Measurements from ENCODE around the gene KMT2D. TPM values are rescaled to one million over a fixed set of nuclear protein-coding genes. Genes with fewer than 3 reads are reported as not detected.

The KMT2D gene
- total RNA-seq, 2 experiments from 2014 or later = 41.8 to 129 TPM

DNA sequence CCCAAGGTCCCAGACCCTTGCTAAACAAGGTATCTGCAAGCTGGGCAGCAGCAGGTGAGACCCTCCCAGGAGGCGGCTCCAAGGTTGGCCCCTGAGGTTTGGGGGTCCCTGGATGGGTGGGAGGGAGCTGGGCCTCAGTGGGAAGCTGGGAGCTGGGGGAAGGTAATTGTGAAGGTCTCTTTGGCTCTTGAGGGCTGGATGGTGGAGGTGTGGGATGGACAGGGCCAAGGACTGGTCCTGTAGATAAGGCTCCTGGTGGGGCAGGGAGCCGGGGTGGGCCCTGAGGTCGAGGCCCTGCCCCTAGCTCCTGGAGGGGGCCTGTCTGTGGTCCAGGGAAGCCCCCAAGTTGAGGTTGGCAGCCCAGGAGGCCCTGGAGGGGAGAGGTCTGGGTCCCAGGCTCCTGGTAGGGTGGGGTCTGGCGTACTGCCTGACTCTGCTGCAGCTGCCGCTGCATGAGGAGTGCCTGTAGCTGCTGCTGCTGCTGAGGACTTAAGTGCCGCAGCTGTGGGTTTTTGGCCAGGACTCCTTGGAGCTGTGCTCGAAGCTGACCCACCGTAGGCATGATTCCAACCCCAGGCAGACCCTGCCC, 28.9 kb downstream of the KMT2D start:
- no peaks in the 10 kb centered on the region for H3K9me3 ChIP-seq (ENCODE audit: low read length)
- H3K27ac ChIP-seq (ENCODE audit: low read depth, low read length, poor library complexity, severe bottlenecking) = no peak overlapping the region
- ChIA-PET CTCF (ENCODE audit: unreplicated experiment) (interaction anchor here (0.9 kb wide), 1 partner anchor 11 kb away, joined by 3 read pairs; no protein-coding TSS in a partner anchor), POLR2A (no interaction called here)
- H4K20me1 ChIP-seq (ENCODE audit: insufficient read depth, low read length) = no peaks in the 10 kb centered on the region
- no peak overlapping the region for H3K4me3 ChIP-seq (ENCODE audit: low read depth, low read length, poor library complexity, severe bottlenecking)
- peaks cover 97% of the 10 kb centered on the region for H3K36me3 ChIP-seq (ENCODE audit: insufficient read depth, low read length)
- no peak overlapping the region for H2AFZ ChIP-seq (ENCODE audit: low read length)
- intact Hi-C loops (cut with micrococcal nuclease; ENCODE audit: unreplicated experiment) = no loop called here
- TF ChIP-seq, protein P1, sequence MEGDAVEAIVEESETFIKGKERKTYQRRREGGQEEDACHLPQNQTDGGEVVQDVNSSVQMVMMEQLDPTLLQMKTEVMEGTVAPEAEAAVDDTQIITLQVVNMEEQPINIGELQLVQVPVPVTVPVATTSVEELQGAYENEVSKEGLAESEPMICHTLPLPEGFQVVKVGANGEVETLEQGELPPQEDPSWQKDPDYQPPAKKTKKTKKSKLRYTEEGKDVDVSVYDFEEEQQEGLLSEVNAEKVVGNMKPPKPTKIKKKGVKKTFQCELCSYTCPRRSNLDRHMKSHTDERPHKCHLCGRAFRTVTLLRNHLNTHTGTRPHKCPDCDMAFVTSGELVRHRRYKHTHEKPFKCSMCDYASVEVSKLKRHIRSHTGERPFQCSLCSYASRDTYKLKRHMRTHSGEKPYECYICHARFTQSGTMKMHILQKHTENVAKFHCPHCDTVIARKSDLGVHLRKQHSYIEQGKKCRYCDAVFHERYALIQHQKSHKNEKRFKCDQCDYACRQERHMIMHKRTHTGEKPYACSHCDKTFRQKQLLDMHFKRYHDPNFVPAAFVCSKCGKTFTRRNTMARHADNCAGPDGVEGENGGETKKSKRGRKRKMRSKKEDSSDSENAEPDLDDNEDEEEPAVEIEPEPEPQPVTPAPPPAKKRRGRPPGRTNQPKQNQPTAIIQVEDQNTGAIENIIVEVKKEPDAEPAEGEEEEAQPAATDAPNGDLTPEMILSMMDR (conservative IDR thresholded peaks at IDR 0.05; ENCODE audit: low read length) = no peak
- TF ChIP-seq EZH2phosphoT487 (IDR thresholded peaks at IDR 0.05; ENCODE audit: borderline replicate concordance, low read depth, low read length) = no peak
- no peaks in the 10 kb centered on the region for H3K4me1 ChIP-seq (ENCODE audit: insufficient read depth, low read length, poor library complexity, severe bottlenecking)
- H3K79me2 ChIP-seq (ENCODE audit: insufficient read depth, low read depth, low read length) = no peaks in the 10 kb centered on the region
- no TSS peak for BruUV-seq (replicated peaks)
- no peak for DNase-seq (ENCODE audit: low spot score)
- no peak overlapping the region for H3K4me2 ChIP-seq (ENCODE audit: low read length)
- no peaks in the 10 kb centered on the region for H3K9me2 ChIP-seq (ENCODE audit: insufficient read depth, low read length)

DNA sequence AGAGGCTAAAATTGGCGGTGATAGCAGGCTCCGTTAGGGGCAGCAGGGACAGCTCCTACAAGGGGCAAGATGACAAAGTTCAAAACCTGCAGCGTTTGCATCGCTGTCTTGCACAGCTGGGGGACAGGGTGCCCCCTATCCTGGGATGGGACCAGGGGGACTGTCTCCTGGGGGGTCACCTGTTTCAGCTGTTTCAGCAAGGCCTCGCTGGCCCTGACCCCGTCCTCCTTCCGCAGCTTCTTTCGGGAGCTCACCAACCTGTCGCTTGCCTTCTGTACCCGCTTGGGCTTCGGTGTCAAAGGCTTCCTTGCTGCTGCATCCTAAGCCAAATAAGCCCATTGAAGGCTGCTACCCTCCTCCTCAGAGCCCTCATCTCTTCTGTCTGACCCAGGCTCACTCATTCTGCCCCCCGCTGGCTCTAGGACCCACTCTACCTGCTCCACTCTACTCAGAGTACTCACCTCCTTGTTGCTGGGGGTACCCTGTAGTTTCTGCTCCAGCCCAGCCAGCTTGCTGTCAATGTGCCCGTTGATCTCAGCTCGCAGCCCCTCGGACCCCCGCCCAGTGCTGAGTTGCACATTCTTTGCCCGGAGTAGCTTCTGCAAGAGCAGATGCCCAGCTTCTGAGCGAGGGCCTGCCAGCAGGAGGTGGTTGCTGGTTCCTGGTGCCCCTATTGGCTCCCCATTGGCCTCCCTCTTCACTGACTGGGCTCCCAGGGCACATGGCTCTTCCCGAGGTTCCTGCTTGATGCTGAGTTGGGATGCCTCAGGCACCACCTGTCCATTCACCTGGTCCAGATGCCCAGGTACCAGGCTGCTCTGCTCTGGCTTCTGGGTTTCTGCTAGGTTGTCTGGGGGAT, 29.7 kb downstream of the KMT2D start:
- no peaks in the 10 kb centered on the region for H3K9me2 ChIP-seq (ENCODE audit: insufficient read depth, low read length)
- BruUV-seq (replicated peaks) = no TSS peak
- no peaks in the 10 kb centered on the region for H3K9me3 ChIP-seq (ENCODE audit: low read length)
- no peaks in the 10 kb centered on the region for H4K20me1 ChIP-seq (ENCODE audit: insufficient read depth, low read length)
- peaks cover 99% of the 10 kb centered on the region for H3K36me3 ChIP-seq (ENCODE audit: insufficient read depth, low read length)
- H2AFZ ChIP-seq (ENCODE audit: low read length) = no peak overlapping the region
- ChIA-PET CTCF (ENCODE audit: unreplicated experiment) (interaction anchor here (0.9 kb wide), 1 partner anchor 11 kb away, joined by 3 read pairs; no protein-coding TSS in a partner anchor), POLR2A (interaction anchor here (1.5 kb wide), 1 partner anchor 11 kb away, joined by 5 read pairs; no protein-coding TSS in a partner anchor)
- no peak overlapping the region for H3K4me3 ChIP-seq (ENCODE audit: low read depth, low read length, poor library complexity, severe bottlenecking)
- H3K79me2 ChIP-seq (ENCODE audit: insufficient read depth, low read depth, low read length) = no peaks in the 10 kb centered on the region
- no peak overlapping the region for H3K4me2 ChIP-seq (ENCODE audit: low read length)
- no peaks in the 10 kb centered on the region for H3K4me1 ChIP-seq (ENCODE audit: insufficient read depth, low read length, poor library complexity, severe bottlenecking)
- no peak for TF ChIP-seq EZH2phosphoT487 (IDR thresholded peaks at IDR 0.05; ENCODE audit: borderline replicate concordance, low read depth, low read length)
- TF ChIP-seq, protein P1 (conservative IDR thresholded peaks at IDR 0.05; ENCODE audit: low read length) = no peak
- DNase-seq (ENCODE audit: low spot score) = no peak
- no peak overlapping the region for H3K27ac ChIP-seq (ENCODE audit: low read depth, low read length, poor library complexity, severe bottlenecking)
- intact Hi-C loops (cut with micrococcal nuclease; ENCODE audit: unreplicated experiment) = no loop called here
